DND-41 (cell line): ENCODE measurements around the gene TOM1L1.

Source experiments
- CTCF ChIP-seq: IDR thresholded peaks from 2 replicates; pipeline ENCODE4 v1.5.1; 2012; ENCODE audit warnings: borderline replicate concordance, low read length, moderate library complexity, mild to moderate bottlenecking; ENCODE audit not compliant: poor library complexity, severe bottlenecking; ENCODE audit errors: extremely low read depth
- EZH2 ChIP-seq: IDR thresholded peaks from 3 replicates; pipeline ENCODE4 v1.6.1; 2012; ENCODE audit warnings: borderline replicate concordance, low read depth, mild to moderate bottlenecking, moderate library complexity, low read length, inconsistent platforms; ENCODE audit not compliant: severe bottlenecking

- no peak for TF ChIP-seq CTCF
- TF ChIP-seq EZH2 = no peak
Measured at GRCh38 chr17:54947396-54947795, 46.7 kb downstream of the TOM1L1 start.
